IMR-90 (cell line): ENCODE measurements around the gene A1CF. TPM values are rescaled to one million over a fixed set of nuclear protein-coding genes. Genes with fewer than 3 reads are reported as not detected.

ENCODE experiments used
- ATAC-seq: fragments of 200-7000 bp; cut with Tn5 transposase; 2 replicates; pipeline ENCODE4 v1.9.1; 2020; ENCODE audit warnings: low read depth, mild to moderate bottlenecking, moderate library complexity
- BruUV-seq: library from RNA; stranded (reverse); fragments of 400-500 nt; replicated peaks from 2 replicates; lab custom pipeline; 2021; lab: Mats Ljungman, UMichigan
- CTCF ChIA-PET: fragments of 300-600 bp; formaldehyde crosslinking; extraction: SDS; loops from one replicate; lab custom pipeline; 2021; ENCODE audit warnings: antibody characterized with exemption; lab: Yijun Ruan, JAX
- POLR2A ChIA-PET: fragments of 300-600 bp; sonication (Branson Sonifier 250); formaldehyde crosslinking; loops from one replicate; lab custom pipeline; 2022; ENCODE audit warnings: antibody characterized with exemption; ENCODE audit not compliant: unreplicated experiment; lab: Charles Lee
- DNase-seq: peaks from one replicate; pipeline ENCODE4 v3.0.0; 2013
- H2AFZ ChIP-seq: replicated peaks from 2 replicates; pipeline ENCODE3; 2013; ENCODE audit warnings: low read length, mild to moderate bottlenecking; ENCODE audit not compliant: poor library complexity
- H2AK5ac ChIP-seq: 2 replicates; pipeline ENCODE4 v1.6.1; 2013; ENCODE audit warnings: low read depth, low read length, inconsistent platforms
- H2AK9ac ChIP-seq: replicated peaks from 2 replicates; pipeline ENCODE3; 2013; ENCODE audit warnings: mild to moderate bottlenecking, low read depth, low read length, moderate library complexity; ENCODE audit not compliant: poor library complexity
- H2BK120ac ChIP-seq: 2 replicates; pipeline ENCODE4 v1.6.1; 2013; ENCODE audit warnings: low read depth, low read length, inconsistent platforms
- H2BK15ac ChIP-seq: 3 replicates; pipeline ENCODE4 v1.6.1; 2013; ENCODE audit warnings: low read depth, low read length, inconsistent platforms
- H2BK20ac ChIP-seq: 2 replicates; pipeline ENCODE4 v1.6.1; 2013; ENCODE audit warnings: low read depth, mild to moderate bottlenecking, inconsistent platforms, low read length, moderate library complexity
- H2BK5ac ChIP-seq: 2 replicates; pipeline ENCODE4 v1.6.1; 2013; ENCODE audit warnings: mild to moderate bottlenecking, low read depth, low read length, inconsistent platforms; ENCODE audit not compliant: poor library complexity, severe bottlenecking
- H3K14ac ChIP-seq: replicated peaks from 2 replicates; pipeline ENCODE4 v1.6.1; 2013; ENCODE audit warnings: low read depth, low read length, inconsistent platforms
- H3K18ac ChIP-seq: 2 replicates; pipeline ENCODE4 v1.6.1; 2013; ENCODE audit warnings: low read depth, low read length, control low read depth
- H3K23ac ChIP-seq: 2 replicates; pipeline ENCODE4 v1.6.1; 2013; ENCODE audit warnings: low read depth, low read length, inconsistent platforms
- H3K27ac ChIP-seq: 2 replicates; pipeline ENCODE4 v1.5.1; 2013; ENCODE audit warnings: mild to moderate bottlenecking, control low read depth, low read length; ENCODE audit not compliant: insufficient read depth
- H3K27me3 ChIP-seq: 2 replicates; pipeline ENCODE4 v1.6.1; 2013; ENCODE audit warnings: low read length; ENCODE audit not compliant: control insufficient read depth, insufficient read depth
- H3K36me3 ChIP-seq: 2 replicates; pipeline ENCODE4 v1.6.1; 2013; ENCODE audit warnings: low read length, mixed read lengths; ENCODE audit not compliant: control insufficient read depth, insufficient read depth
- H3K4ac ChIP-seq: 2 replicates; pipeline ENCODE4 v1.6.1; 2013; ENCODE audit warnings: low read depth, low read length, inconsistent platforms
- H3K4me1 ChIP-seq: 2 replicates; pipeline ENCODE4 v1.6.1; 2013; ENCODE audit warnings: low read length, mixed read lengths; ENCODE audit not compliant: control insufficient read depth, insufficient read depth
- H3K4me2 ChIP-seq: 2 replicates; pipeline ENCODE4 v1.6.1; 2013; ENCODE audit warnings: low read depth, mild to moderate bottlenecking, control low read depth, low read length, moderate library complexity
- H3K4me3 ChIP-seq: 2 replicates; pipeline ENCODE4 v1.5.1; 2013; ENCODE audit warnings: low read depth, mild to moderate bottlenecking, control low read depth, low read length, moderate library complexity; ENCODE audit not compliant: insufficient read depth
- H3K56ac ChIP-seq: 2 replicates; pipeline ENCODE4 v1.6.1; 2013; ENCODE audit warnings: low read length, inconsistent platforms; ENCODE audit not compliant: insufficient read depth; ENCODE audit errors: extremely low read depth
- H3K79me1 ChIP-seq, 2 experiments: 2 replicates each; pipeline ENCODE4 v1.6.1; 2013; ENCODE audit warnings: low read length in 2 of 2, inconsistent platforms in 1 of 2, low read depth in 1 of 2
- H3K9ac ChIP-seq: 2 replicates; pipeline ENCODE4 v1.6.1; 2013; ENCODE audit warnings: low read depth, low read length, control low read depth
- H3K9me1 ChIP-seq: 2 replicates; pipeline ENCODE4 v1.6.1; 2013; ENCODE audit warnings: low read length, inconsistent platforms; ENCODE audit not compliant: insufficient read depth
- H3K9me3 ChIP-seq: 2 replicates; pipeline ENCODE4 v1.6.1; 2013; ENCODE audit warnings: low read length; ENCODE audit not compliant: control insufficient read depth, insufficient read depth
- H4K20me1 ChIP-seq: 2 replicates; pipeline ENCODE4 v1.6.1; 2013; ENCODE audit warnings: low read length, inconsistent platforms; ENCODE audit not compliant: insufficient read depth
- H4K5ac ChIP-seq: 2 replicates; pipeline ENCODE4 v1.6.1; 2013; ENCODE audit warnings: mild to moderate bottlenecking, low read depth, low read length, control low read depth
- H4K8ac ChIP-seq, 2 experiments: 2 replicates each; pipeline ENCODE4 v1.6.1; 2013; ENCODE audit warnings: low read depth in 2 of 2, low read length in 2 of 2, control low read depth in 1 of 2, inconsistent platforms in 1 of 2
- H4K91ac ChIP-seq: 2 replicates; pipeline ENCODE4 v1.6.1; 2013; ENCODE audit warnings: low read depth, low read length, inconsistent platforms; ENCODE audit not compliant: insufficient read depth
- BHLHE40 ChIP-seq: fragments of 150-350 bp; IDR thresholded peaks from 2 replicates; pipeline ENCODE4 v1.6.1; 2016; ENCODE audit warnings: mild to moderate bottlenecking, low read depth, low read length
- MAFK ChIP-seq: IDR thresholded peaks from 2 replicates; pipeline ENCODE4 v1.6.1; 2012; ENCODE audit warnings: low read depth, low read length, improper control_type of control experiment
- MAZ ChIP-seq: IDR thresholded peaks from 2 replicates; pipeline ENCODE4 v1.6.1; 2012; ENCODE audit warnings: low read depth, mild to moderate bottlenecking, low read length, improper control_type of control experiment, moderate library complexity, borderline replicate concordance
- MXI1 ChIP-seq: IDR thresholded peaks from 2 replicates; pipeline ENCODE4 v1.6.1; 2012; ENCODE audit warnings: low read depth, mild to moderate bottlenecking, low read length, moderate library complexity, borderline replicate concordance
- NFE2L2 ChIP-seq: fragments of 150-350 bp; IDR thresholded peaks from 2 replicates; pipeline ENCODE4 v1.6.1; 2016; ENCODE audit warnings: low read depth, mild to moderate bottlenecking, low read length
- POLR2A ChIP-seq: IDR thresholded peaks from 2 replicates; pipeline ENCODE4 v1.6.1; 2012; ENCODE audit warnings: mild to moderate bottlenecking, low read depth, low read length
- RAD21 ChIP-seq: IDR thresholded peaks from 2 replicates; pipeline ENCODE4 v1.6.1; 2012; ENCODE audit warnings: low read length, improper control_type of control experiment
- RCOR1 ChIP-seq: IDR thresholded peaks from 2 replicates; pipeline ENCODE4 v1.6.1; 2012; ENCODE audit warnings: mild to moderate bottlenecking, low read length, improper control_type of control experiment; ENCODE audit not compliant: insufficient replicate concordance
- SMC3 ChIP-seq: fragments of 150-350 bp; IDR thresholded peaks from 2 replicates; pipeline ENCODE4 v1.6.1; 2016; ENCODE audit warnings: low read depth, mild to moderate bottlenecking, antibody characterized with exemption, low read length, moderate library complexity
- WGBS, 2 experiments: methylation state at CpG; one replicate each; pipeline versions ENCODE4 v1.1.5 to v1.1.7; 2013; ENCODE audit warnings: missing lambda C conversion rate in 2 of 2; ENCODE audit not compliant: insufficient read length in 1 of 2; ENCODE audit errors: extremely low coverage in 2 of 2; 5-methylcytosine and 5-hydroxymethylcytosine counted together
- dilution Hi-C: fragments of 300-500 bp; cut with HindIII; formaldehyde crosslinking; loops from one replicate; pipeline ENCODE4 v1.14.3; 2018; ENCODE audit warnings: low sequenced_read_pairs; ENCODE audit not compliant: unreplicated experiment
- in situ Hi-C: fragments of 300-500 bp; cut with MboI; formaldehyde crosslinking; loops from 3 replicates; pipeline ENCODE4 v1.14.3; 2019; ENCODE audit warnings: low sequenced_read_pairs, inconsistent platforms, mixed read lengths
- intact Hi-C: fragments of 100-400 bp; cut with micrococcal nuclease; formaldehyde crosslinking; loops from 2 replicates; pipeline ENCODE4 v1.10.0; 2022
- polyA plus RNA-seq, 3 experiments: library from polyadenylated mRNA; depleted of rRNA; stranded (reverse); fragments of >200 nt; gene quantifications; 2 replicates each; pipeline ENCODE4 v1.2.3, GENCODE V29; 2012; ENCODE audit warnings: low replicate concordance in 1 of 3
- total RNA-seq: library from RNA; depleted of rRNA; stranded (reverse); fragments of >200 nt; gene quantifications from 2 replicates; pipeline ENCODE4 v1.2.3, GENCODE V29; 2012
- TF ChIP-seq, protein P1 (sequence below): fragments of 150-350 bp; IDR thresholded peaks from 2 replicates; pipeline ENCODE4 v1.6.1; 2017; ENCODE audit warnings: mild to moderate bottlenecking, antibody characterized with exemption, low read length, low read depth

The A1CF gene
- total and polyA plus RNA-seq, 2 of the 4 experiments (the other 2 are of a cell fraction), result not detected

DNA sequence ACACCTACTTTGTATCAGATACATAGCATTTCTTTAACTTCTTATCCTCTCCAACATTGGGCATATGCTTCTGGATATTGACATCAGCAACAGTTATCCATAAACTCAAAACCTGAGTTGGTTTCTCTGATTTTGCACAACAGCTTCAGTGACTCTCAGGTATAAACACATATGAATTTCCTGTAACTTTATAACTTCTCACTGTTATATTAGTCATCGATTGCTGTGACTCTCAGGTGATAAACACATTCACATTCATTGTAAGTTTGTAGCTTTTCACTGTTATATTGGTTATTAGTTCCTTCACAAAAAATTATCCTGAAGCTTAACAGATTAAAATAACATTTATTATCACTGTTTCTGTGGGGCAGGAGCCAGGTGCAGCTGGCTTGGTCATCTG, 88.7 kb downstream of the A1CF start:
- Histone ChIP-seq H3K9ac (no peak overlapping the region), H2AK5ac (no peak overlapping the region), H2BK120ac (no peak overlapping the region), H4K20me1 (no peaks in the 10 kb centered on the region), H2AFZ (no peak overlapping the region), H3K14ac (no peak overlapping the region), H3K9me1 (no peaks in the 10 kb centered on the region), H3K56ac (no peak overlapping the region), H3K18ac (no peak overlapping the region), H4K8ac (no peak overlapping the region), H3K4me2 (no peak overlapping the region), H4K5ac (no peak overlapping the region), H3K4me1 (no peaks in the 10 kb centered on the region), H3K36me3 (no peaks in the 10 kb centered on the region), H3K23ac (no peak overlapping the region), H3K4me3 (no peak overlapping the region), H2BK5ac (no peak overlapping the region), H3K79me1 (no peaks in the 10 kb centered on the region), H4K91ac (no peak overlapping the region), H2AK9ac (no peak overlapping the region), H3K27me3 (peaks cover 8% of the 10 kb centered on the region), H3K27ac (no peak overlapping the region), H3K9me3 (no peaks in the 10 kb centered on the region), H2BK15ac (no peak overlapping the region), H3K4ac (no peak overlapping the region), H2BK20ac (no peak overlapping the region)
- dilution Hi-C loops, result no loop called here
- intact Hi-C loops, result no loop called here
- POLR2A ChIA-PET, result no interaction called here
- TF ChIP-seq SMC3 (no peak), BHLHE40 (no peak), POLR2A (no peak), MXI1 (no peak), MAZ (no peak), MAFK (no peak), RAD21 (no peak), RCOR1 (no peak), NFE2L2 (no peak)
- TF ChIP-seq, protein P1, sequence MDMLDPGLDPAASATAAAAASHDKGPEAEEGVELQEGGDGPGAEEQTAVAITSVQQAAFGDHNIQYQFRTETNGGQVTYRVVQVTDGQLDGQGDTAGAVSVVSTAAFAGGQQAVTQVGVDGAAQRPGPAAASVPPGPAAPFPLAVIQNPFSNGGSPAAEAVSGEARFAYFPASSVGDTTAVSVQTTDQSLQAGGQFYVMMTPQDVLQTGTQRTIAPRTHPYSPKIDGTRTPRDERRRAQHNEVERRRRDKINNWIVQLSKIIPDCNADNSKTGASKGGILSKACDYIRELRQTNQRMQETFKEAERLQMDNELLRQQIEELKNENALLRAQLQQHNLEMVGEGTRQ, result no peak
- no peak for DNase-seq
- no CpG with 5 or more reads among the region's 1 CpG for WGBS, 2 experiments
- ATAC-seq, result no peak
- CTCF ChIA-PET, result no interaction called here
- no TSS peak for BruUV-seq
- in situ Hi-C loops, result no loop called here
